Osteocyte (in vitro differentiated cells): ENCODE measurements around the gene MRGPRD. TPM values are rescaled to one million over a fixed set of nuclear protein-coding genes. Genes with fewer than 3 reads are reported as not detected.

ENCODE experiments used
- DNase-seq: peaks from one replicate; pipeline ENCODE4 v3.0.0; 2021; ENCODE audit warnings: mixed read lengths; ENCODE audit not compliant: unreplicated experiment; ENCODE audit errors: extremely low spot score
- H3K27ac Mint-ChIP-seq: one replicate; pipeline ENCODE4 v1.8.0; 2021; ENCODE audit warnings: mild to moderate bottlenecking, mixed read lengths; ENCODE audit not compliant: unreplicated experiment
- H3K27me3 Mint-ChIP-seq: one replicate; pipeline ENCODE4 v1.8.0; 2021; ENCODE audit warnings: mixed read lengths; ENCODE audit not compliant: unreplicated experiment
- H3K36me3 Mint-ChIP-seq: one replicate; pipeline ENCODE4 v1.8.0; 2021; ENCODE audit warnings: mixed read lengths; ENCODE audit not compliant: unreplicated experiment
- H3K4me1 Mint-ChIP-seq: one replicate; pipeline ENCODE4 v1.8.0; 2021; ENCODE audit warnings: mixed read lengths; ENCODE audit not compliant: unreplicated experiment
- H3K4me3 Mint-ChIP-seq: one replicate; pipeline ENCODE4 v1.8.0; 2021; ENCODE audit warnings: mild to moderate bottlenecking, moderate library complexity, mixed read lengths; ENCODE audit not compliant: unreplicated experiment
- H3K9me3 Mint-ChIP-seq: one replicate; pipeline ENCODE4 v1.8.0; 2021; ENCODE audit warnings: mixed read lengths; ENCODE audit not compliant: unreplicated experiment
- CTCF ChIP-seq: fragments of 200-600 bp; sonication (generic); IDR thresholded peaks from 2 replicates; pipeline ENCODE4 v1.5.0; 2021; ENCODE audit warnings: antibody characterized with exemption, mild to moderate bottlenecking, moderate library complexity
- total RNA-seq: library from RNA; stranded (reverse); gene quantifications from 2 replicates; pipeline ENCODE4 v1.2.1, GENCODE V29; 2021

MRGPRD gene
- total RNA-seq, 1 donor from 2014 or later, result not detected

DNA sequence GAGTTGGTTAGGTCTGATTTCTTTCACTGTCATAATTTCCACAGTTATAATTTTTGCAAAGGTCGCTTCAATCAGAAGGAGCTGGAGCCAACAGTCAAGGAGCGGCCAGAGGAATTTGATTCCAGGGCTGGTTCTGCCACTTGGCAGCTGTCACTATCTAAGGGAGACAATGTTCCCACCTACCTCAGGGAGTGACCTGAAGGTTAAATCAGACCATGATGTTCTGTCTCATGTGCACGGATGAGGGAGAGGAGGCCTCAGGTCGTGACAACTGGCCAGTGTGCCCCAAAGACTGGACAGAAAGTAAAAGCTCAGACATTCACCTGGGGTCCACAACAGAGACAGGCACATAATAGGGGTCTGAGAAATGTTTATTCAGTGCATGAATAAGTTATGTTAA, 7.6 kb downstream of the MRGPRD start:
- peak; percentile 15 for DNase-seq
- Mint-ChIP-seq H3K4me3 (no peak overlapping the region), H3K27ac (no peak overlapping the region), H3K36me3 (no peaks in the 10 kb centered on the region), H3K4me1 (peaks cover 7% of the 10 kb centered on the region), H3K9me3 (no peaks in the 10 kb centered on the region), H3K27me3 (peaks cover 47% of the 10 kb centered on the region)
- no peak for TF ChIP-seq CTCF

DNA sequence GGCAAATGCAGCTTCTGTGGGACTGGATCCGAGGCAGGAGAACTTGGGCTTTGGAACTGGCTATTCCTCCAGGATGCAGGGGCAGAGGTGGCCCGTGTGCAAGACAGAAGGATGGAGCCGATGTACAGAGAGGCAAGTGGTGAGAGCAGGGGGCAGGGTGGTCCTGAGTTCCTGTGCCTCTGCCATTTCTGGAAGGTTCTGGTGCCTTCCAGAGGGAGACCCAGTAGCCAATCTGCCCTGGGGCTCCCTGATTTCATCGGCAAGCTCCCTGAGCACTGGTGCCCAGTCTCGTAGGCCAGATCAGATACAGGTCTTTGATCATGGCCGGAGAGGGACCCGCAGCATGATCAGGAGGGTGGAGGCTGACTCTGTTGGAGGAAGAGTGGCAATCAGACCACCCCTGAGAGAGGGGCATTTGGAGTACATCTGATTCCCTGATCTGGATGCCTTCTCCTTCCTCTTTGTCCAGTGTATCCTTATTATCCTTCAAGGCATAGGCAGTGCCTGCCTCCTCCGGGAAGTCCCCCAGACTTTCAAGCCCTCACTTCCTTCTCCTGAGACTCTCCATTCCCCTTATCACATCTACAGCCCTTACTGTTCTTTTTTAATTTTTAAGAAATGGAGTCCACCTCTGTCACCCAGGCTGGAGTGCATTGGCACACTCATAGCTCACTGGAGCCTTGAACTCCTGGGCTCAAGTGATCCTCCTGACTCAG, 9.7 kb downstream of the MRGPRD start:
- H3K4me3 Mint-ChIP-seq, result no peak overlapping the region
- DNase-seq, result no peak
- H3K9me3 Mint-ChIP-seq, result no peaks in the 10 kb centered on the region
- no peaks in the 10 kb centered on the region for H3K36me3 Mint-ChIP-seq
- no peak for TF ChIP-seq CTCF
- H3K27ac Mint-ChIP-seq, result no peak overlapping the region
- peaks cover 3% of the 10 kb centered on the region for H3K4me1 Mint-ChIP-seq
- peaks cover 36% of the 10 kb centered on the region for H3K27me3 Mint-ChIP-seq

GRCh38 chr11:68969386-68969785, 11.4 kb downstream of the MRGPRD start:
- peak; percentile 63 for DNase-seq
- Mint-ChIP-seq H3K9me3 (no peaks in the 10 kb centered on the region), H3K4me1 (peaks cover 3% of the 10 kb centered on the region), H3K36me3 (no peaks in the 10 kb centered on the region), H3K27ac (no peak overlapping the region), H3K4me3 (no peak overlapping the region), H3K27me3 (peaks cover 36% of the 10 kb centered on the region)
- TF ChIP-seq CTCF, result no peak

DNA sequence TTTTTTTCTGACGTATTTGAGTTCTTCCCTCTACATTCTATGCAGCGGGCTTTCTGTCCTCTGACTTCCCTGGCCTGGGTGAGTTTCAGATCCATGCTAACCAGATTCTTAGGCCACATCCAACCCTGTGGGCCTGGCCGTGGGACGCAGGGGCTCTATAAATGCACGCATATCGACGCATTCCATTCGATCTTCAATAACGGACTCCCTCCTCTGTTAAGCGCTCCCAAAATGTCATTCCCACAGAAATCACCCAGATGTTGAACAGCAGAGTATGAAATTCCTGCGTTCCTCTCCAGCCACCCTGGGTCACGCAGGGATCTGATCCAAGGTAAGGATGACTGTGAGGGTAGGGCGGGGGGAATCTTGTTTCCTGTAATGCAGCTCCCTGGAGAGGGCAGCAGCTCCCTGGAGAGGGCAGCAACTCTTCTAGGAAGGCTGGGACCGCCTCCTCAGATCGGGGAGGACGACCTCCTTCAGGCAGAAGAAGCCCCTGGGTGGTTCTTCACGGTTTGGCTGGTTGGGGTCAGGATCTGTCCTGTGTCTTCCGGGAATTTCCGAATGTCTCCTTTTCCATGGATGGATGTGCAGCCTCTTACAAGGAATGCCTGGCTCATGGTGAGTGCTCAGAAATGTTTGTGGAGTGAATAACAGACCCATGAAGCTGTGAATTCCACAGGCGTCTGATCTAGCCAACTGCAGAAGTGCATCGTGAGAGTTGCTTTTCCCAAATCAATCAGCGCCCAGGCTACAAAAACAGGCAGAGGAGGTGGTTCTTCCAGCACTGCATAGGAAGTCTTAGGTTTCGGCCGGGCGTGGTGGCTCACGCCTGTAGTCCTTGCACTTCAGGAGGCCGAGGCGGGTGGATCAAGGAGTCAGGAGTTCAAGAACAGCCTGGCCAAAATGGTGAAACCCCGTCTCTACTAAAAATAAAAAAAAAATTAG, 12.2 kb downstream of the MRGPRD start:
- Mint-ChIP-seq H3K27ac (no peak overlapping the region), H3K36me3 (no peaks in the 10 kb centered on the region), H3K4me1 (peaks cover 3% of the 10 kb centered on the region), H3K9me3 (no peaks in the 10 kb centered on the region), H3K4me3 (no peak overlapping the region), H3K27me3 (peaks cover 38% of the 10 kb centered on the region)
- no peak for TF ChIP-seq CTCF
- DNase-seq, result peak; percentile 70
